ENCODE results near the gene MEF2D.

DNA sequence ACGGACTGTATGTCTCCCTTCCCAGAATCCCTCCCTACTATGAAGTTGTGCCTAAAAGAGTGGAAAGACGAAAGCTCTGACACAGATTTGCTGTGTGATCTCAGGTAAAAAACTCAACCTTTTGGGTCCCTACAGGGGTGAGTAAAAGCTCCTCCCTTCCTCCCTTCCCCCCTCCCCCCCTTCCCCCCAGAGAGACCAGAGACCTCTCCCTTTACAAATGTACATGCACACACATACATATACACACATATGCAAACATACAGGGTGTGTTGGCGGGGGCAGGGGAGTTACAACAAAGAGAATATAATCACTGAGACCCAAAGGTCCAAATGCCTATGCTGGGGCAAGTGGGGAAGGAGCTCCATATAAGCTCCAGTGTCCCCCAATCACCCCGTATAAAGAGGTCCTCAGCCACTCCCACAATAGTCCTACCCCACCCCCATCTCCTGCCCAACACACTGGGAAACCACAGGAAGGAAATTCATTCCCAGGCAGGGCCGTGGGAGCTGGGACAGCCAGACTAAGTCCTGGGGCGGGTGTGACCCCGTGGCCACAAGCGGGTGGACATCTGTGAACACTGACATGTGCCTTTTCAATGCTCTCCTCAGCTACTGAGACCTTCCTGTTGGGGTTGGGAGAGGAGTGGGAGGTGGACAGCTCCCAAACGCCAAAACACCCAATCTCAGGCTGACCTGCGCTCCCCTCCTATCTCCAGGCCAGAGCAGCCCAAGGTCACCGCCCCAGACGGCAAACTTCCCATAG is 2.0 kb downstream of the MEF2D start:
- TF ChIP-seq, protein P1, sequence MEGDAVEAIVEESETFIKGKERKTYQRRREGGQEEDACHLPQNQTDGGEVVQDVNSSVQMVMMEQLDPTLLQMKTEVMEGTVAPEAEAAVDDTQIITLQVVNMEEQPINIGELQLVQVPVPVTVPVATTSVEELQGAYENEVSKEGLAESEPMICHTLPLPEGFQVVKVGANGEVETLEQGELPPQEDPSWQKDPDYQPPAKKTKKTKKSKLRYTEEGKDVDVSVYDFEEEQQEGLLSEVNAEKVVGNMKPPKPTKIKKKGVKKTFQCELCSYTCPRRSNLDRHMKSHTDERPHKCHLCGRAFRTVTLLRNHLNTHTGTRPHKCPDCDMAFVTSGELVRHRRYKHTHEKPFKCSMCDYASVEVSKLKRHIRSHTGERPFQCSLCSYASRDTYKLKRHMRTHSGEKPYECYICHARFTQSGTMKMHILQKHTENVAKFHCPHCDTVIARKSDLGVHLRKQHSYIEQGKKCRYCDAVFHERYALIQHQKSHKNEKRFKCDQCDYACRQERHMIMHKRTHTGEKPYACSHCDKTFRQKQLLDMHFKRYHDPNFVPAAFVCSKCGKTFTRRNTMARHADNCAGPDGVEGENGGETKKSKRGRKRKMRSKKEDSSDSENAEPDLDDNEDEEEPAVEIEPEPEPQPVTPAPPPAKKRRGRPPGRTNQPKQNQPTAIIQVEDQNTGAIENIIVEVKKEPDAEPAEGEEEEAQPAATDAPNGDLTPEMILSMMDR (IDR thresholded peaks at IDR 0.05), result no peak
- TF ChIP-seq POLR2A (IDR thresholded peaks at IDR 0.05) (no peak), EP300 (IDR thresholded peaks at IDR 0.05) (no peak), POLR2AphosphoS5 (IDR thresholded peaks at IDR 0.05) (peak; percentile 45 to 82 (median 73))

Data from stomach (tissue), 4 donors.